Measurements from ENCODE around the gene CDHR5. TPM values are rescaled to one million over a fixed set of nuclear protein-coding genes. Genes with fewer than 3 reads are reported as not detected.

The CDHR5 gene
- total RNA-seq, 1 donor from 2014 or later, result not detected

DNA sequence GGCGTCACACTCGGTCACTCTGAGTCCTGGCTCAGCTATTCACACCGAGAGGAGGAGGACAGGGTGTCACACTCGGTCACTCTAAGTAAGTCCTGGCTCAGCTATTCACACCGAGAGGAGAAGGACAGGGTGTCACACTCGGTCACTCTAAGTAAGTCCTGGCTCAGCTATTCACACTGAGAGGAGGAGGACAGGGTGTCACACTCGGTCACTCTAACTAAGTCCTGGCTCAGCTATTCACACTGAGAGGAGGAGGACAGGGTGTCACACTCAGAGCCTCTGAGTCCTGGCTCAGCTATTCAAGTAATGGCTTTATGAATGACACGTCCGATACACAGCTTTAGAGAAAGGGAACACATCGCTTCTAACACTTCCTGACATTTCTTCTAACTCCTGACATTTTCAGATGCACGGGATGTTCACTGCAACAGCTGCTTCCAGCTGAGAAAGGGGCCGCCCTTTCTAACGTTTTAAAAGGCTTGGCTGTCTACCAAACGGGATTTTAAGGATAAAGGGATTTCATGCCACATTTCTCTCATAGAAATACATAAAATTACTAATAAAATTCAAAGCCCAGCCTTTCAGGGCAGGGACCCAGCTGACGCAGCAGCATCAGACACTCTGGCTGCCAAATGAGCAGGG is 40.4 kb upstream of the CDHR5 start:
- no peaks in the 10 kb centered on the region for H3K4me1 ChIP-seq
- H3K27ac ChIP-seq, result no peak overlapping the region
- no peak overlapping the region for H3K4me3 ChIP-seq
- DNase-seq (no peak), ATAC-seq (no peak)
- TF ChIP-seq, protein P1, sequence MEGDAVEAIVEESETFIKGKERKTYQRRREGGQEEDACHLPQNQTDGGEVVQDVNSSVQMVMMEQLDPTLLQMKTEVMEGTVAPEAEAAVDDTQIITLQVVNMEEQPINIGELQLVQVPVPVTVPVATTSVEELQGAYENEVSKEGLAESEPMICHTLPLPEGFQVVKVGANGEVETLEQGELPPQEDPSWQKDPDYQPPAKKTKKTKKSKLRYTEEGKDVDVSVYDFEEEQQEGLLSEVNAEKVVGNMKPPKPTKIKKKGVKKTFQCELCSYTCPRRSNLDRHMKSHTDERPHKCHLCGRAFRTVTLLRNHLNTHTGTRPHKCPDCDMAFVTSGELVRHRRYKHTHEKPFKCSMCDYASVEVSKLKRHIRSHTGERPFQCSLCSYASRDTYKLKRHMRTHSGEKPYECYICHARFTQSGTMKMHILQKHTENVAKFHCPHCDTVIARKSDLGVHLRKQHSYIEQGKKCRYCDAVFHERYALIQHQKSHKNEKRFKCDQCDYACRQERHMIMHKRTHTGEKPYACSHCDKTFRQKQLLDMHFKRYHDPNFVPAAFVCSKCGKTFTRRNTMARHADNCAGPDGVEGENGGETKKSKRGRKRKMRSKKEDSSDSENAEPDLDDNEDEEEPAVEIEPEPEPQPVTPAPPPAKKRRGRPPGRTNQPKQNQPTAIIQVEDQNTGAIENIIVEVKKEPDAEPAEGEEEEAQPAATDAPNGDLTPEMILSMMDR (IDR thresholded peaks at IDR 0.05), result no peak
- H3K27me3 ChIP-seq (ENCODE audit: low read depth), result no peaks in the 10 kb centered on the region
- intact Hi-C loops (cut with DNase I), result loop anchor here (10.0 kb wide), 1 partner anchor 60 kb away; no protein-coding TSS in a partner anchor
- no peaks in the 10 kb centered on the region for H3K9me3 ChIP-seq
- H3K36me3 ChIP-seq, result peaks cover 36% of the 10 kb centered on the region

- ATAC-seq, result peak; percentile 82 to 88
- Histone ChIP-seq H3K27me3 (ENCODE audit: low read depth) (no peaks in the 10 kb centered on the region), H3K4me1 (no peaks in the 10 kb centered on the region), H3K36me3 (peaks cover 56% of the 10 kb centered on the region), H3K4me3 (no peak overlapping the region), H3K9me3 (no peaks in the 10 kb centered on the region), H3K27ac (no peak overlapping the region)
- TF ChIP-seq, protein P1 (IDR thresholded peaks at IDR 0.05), result peak; percentile 77
- DNase-seq, result peak; percentile 78
- intact Hi-C loops (cut with DNase I), result loop anchor here (10.0 kb wide), 1 partner anchor 62 kb away; no protein-coding TSS in a partner anchor
These were observed 38.0 kb upstream of the CDHR5 start for GRCh38 chr11:662689-663274.

GRCh38 chr11:660681-661444 is 36.1 kb upstream of the CDHR5 start:
- Histone ChIP-seq H3K9me3 (no peaks in the 10 kb centered on the region), H3K27me3 (ENCODE audit: low read depth) (no peaks in the 10 kb centered on the region), H3K4me3 (no peak overlapping the region), H3K4me1 (no peaks in the 10 kb centered on the region), H3K36me3 (peaks cover 44% of the 10 kb centered on the region), H3K27ac (no peak overlapping the region)
- ATAC-seq, result no peak
- DNase-seq, result no peak
- TF ChIP-seq, protein P1 (IDR thresholded peaks at IDR 0.05), result no peak
- intact Hi-C loops (cut with DNase I), result loop anchor here (10.0 kb wide), 1 partner anchor 64 kb away; no protein-coding TSS in a partner anchor

DNA sequence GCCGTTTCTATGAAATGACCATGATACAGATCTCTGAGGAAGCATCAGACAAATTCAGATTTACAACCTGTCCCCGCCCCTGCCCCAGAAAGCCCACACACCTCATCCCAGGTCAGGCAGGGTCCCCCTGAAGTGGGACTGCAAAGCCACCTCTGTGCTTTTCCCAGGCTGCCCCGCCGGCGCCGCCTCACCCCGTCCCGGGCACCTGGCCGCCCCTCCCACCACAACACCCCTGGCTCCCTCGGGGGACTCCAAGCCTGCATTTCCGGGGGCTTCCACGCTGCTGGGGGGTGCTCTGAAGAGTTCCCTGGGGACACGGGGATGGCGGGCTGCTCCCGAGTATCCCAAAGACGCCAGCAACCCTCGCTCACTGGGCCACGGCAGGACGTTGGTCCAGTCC is 35.5 kb upstream of the CDHR5 start:
- ATAC-seq (peak in 1 of 2 donors; percentile 4), DNase-seq (no peak)
- intact Hi-C loops (cut with DNase I), result loop anchor here (10.0 kb wide), 1 partner anchor 65 kb away; no protein-coding TSS in a partner anchor
- Histone ChIP-seq H3K27ac (no peak overlapping the region), H3K36me3 (peaks cover 39% of the 10 kb centered on the region), H3K27me3 (ENCODE audit: low read depth) (no peaks in the 10 kb centered on the region), H3K4me1 (no peaks in the 10 kb centered on the region), H3K9me3 (no peaks in the 10 kb centered on the region), H3K4me3 (no peak overlapping the region)
- TF ChIP-seq, protein P1 (IDR thresholded peaks at IDR 0.05), result no peak

GRCh38 chr11:659532-660085 is 34.9 kb upstream of the CDHR5 start:
- no peaks in the 10 kb centered on the region for H3K4me1 ChIP-seq
- no peaks in the 10 kb centered on the region for H3K9me3 ChIP-seq
- H3K4me3 ChIP-seq, result no peak overlapping the region
- no peak for ATAC-seq
- H3K27me3 ChIP-seq (ENCODE audit: low read depth), result no peaks in the 10 kb centered on the region
- no peak for DNase-seq
- H3K36me3 ChIP-seq, result peaks cover 36% of the 10 kb centered on the region
- no peak overlapping the region for H3K27ac ChIP-seq
- intact Hi-C loops (cut with DNase I), result loop anchor here (10.0 kb wide), 1 partner anchor 65 kb away; no protein-coding TSS in a partner anchor
- TF ChIP-seq, protein P1 (IDR thresholded peaks at IDR 0.05), result no peak
